GM15510 (cell line): ENCODE measurements around the gene LRBA.

Source experiments
- POLR2A ChIP-seq: IDR thresholded peaks from 3 replicates; pipeline ENCODE4 v1.6.1; 2011; ENCODE audit warnings: borderline replicate concordance; ENCODE audit not compliant: insufficient read length; ENCODE audit errors: extremely low read depth

The LRBA gene

DNA sequence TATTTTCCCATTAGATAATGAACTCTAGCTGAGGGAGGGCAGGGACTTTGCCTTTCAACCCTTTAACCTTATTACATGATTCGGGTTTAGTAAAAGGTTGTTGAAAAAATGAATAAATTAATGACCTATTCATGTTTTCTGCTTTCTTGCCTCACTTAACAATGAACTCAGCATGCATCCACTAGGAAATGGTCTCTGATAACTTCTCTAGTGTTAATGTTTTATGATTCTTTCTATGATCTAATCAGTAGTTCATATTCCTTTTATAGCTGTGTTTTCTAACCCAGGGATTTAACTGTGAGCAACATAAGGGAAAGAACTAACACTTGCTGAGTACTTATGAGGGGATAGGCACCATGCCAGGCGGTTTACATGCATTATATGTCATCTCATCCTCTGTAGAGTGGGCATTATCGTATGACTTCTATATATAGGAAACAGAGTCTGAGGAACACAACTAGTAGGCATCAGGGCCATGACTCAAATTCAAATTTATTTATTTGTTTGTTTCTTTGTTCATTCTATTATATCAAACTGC lies 669.8 kb downstream of the LRBA start:
- TF ChIP-seq POLR2A: no peak

DNA sequence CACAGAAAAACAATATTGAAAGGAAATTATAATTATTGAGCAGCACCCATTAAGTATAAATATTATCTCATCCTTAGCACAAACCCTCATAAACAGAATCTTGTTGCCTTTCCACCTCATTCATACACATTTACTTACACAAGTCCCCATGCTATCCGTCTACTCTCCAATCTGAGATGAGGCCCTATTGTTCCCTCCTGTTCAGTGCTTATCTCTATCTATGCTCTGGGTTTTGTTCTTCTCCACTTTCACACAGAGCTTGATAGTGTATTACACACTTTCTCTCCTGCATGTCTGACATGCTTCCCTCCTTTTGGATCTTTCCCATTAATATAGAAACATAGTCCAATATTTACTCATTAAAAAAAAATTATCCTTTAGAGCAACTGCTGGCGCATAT lies 671.3 kb downstream of the LRBA start:
- TF ChIP-seq POLR2A: no peak

DNA sequence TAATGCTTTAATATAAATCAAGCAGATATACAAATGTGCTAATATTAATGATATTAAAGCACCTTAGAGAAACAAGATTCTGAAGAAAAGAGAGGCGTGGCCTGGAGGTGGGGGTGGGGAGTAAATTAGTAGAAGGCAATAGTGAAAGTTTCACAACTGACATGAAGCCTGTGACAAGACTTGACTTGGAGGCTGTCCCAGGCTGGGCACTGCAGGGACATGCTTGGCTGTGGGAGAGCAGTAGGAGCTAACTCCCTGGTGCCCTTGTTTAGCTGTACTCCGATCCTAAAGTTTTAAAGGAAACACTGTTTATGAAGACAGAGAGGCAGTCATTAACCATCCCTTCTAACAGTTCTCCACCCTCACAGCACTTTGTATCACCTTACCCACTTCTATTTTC lies 672.1 kb downstream of the LRBA start:
- TF ChIP-seq POLR2A: no peak

DNA sequence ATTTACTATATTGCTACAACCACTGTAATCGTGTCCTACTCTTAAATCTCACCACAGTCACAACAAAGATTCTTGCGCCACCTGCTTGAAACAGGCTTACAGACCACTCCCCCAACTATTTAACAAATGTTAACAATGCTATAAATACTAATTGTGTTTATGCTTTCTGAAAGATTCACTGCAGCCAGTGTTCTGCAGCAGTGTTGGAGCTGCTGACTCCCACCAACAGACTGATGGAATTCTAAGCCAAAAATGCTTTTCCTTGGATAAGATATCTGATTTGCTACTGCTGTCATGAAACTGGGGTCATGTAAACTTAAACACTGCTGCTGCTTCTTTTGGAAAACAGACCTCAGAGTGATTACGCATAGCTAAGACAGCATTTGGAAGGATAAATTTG lies 677.4 kb downstream of the LRBA start:
- no peak for TF ChIP-seq POLR2A

DNA sequence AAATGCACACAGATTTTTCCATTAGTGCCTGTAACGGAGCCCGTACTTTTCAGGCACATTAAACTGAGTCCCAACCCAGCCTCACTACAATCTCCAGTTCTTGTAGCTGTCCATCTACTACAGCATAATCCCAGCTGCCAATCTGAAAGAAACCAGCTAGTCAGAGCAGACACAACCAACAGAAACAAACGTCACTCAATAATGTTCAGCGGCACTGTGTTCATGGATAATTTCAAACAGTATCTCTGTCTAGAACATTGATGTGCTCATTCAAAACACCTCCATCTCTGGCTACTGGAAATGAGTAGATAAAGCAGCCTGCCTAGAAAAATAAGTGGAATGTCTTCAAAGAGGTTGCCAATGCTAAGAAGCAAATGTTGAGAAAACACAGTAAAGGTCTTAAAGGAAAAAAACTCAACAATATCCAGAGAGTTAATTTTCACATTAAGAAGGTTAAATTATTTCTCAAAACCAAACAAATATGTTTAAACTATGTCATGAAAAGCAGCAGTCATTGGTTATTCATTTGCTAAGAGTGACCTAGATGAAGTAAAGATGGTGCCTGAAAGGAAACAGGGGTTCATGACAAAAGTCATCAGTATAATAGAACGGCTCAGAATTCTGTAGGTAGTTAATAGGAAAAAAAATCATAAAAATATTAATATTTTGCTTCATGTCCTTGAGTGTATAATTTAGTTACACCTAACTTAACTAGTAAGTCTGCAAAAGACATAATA lies 678.2 kb downstream of the LRBA start:
- TF ChIP-seq POLR2A: no peak

DNA sequence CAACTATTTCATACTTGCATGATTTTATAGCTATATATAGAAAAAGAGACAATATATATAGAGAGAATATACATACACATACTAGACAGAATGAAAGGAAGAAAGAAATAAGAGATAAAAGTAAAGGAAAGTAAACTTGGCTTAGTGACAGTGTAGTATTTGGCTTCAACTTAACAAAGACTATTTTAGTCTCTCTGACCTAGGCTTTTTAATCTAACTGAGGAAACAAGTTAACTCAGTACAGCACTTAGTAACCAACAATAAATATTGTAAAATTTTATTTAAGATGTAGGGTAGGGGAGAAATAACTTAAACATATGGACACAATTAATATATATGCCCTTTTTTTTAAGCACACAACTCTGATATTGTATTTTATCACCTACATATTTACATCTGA lies 682.1 kb downstream of the LRBA start:
- TF ChIP-seq POLR2A: no peak

DNA sequence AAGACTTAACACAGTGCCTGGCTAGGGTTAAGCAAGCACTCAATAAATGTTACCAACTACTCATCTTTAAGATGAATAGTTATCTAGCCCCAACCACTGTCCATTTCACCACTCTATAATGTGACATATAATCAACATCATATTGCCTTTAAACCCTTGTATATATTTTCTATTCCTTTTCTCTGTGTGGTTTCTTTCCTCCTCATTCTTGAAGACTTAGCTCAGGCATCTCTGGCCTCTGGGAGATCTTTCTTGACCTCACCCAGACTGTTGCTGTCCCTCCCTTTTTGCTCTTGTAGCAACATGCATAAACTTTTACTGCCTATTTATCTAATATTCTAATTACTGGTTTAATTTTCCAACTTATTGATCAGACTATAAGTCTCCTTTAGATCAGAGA lies 683.0 kb downstream of the LRBA start:
- TF ChIP-seq POLR2A: no peak

DNA sequence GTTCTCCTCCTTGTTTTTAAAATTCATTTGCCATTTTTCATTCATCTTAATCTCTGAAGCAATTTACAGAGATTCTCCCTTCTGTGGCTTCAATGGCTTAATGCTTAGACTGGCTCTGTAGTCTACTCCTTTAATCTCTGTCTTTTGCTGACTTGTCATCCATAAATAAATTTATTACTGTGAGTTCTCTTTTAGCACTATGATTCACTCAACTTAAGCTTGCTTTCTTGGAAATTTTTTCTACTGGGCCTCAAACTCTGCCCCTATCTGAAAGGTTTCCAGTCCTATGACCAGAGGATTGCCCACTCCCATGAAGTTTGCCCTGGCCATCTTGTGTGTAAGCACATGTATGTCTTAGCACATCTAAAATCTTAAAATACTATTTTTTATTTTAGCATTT lies 685.7 kb downstream of the LRBA start:
- TF ChIP-seq POLR2A: no peak

DNA sequence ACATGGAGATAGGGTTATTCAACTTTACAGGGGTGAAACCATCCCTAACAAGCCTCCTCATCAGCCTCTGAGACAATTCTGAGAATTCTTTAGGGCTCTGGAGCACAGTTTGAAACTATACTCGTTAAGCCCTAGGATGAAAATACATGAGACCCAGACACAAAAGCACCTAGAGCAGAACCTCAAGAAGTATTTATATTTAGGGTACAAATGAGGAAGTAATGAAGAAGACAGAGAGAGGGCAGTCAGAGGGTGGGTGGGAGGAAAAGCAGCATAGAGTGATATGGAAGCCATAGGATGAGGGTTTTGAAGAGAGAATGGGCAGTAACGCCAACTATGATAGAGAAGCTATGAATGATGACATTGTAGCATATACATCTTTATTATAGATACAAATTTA lies 686.6 kb downstream of the LRBA start:
- no peak for TF ChIP-seq POLR2A

DNA sequence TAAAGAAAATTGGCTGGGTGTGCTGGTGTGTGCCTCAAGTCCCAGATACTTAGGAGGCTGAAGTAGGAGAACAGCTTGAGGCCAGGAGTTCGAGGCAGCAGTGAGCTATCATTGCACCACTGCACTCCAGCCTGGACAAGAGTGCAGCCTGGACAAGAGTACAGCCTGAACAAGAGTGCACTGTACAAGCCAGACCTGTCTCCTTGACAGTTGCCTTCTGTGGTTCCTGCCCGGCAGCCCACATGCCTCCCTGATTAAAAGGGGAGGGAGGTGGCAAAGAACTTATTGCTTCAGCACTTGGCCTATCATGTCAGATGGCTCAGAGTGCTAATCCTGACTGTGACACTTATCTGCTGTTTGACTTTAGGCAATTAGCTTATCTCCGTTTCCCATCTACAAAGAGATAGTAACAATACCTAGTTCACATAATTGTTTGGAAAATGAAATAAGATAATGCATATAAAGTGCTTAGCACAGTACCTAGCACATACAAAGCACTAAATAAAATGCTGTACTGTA lies 687.8 kb downstream of the LRBA start:
- no peak for TF ChIP-seq POLR2A

DNA sequence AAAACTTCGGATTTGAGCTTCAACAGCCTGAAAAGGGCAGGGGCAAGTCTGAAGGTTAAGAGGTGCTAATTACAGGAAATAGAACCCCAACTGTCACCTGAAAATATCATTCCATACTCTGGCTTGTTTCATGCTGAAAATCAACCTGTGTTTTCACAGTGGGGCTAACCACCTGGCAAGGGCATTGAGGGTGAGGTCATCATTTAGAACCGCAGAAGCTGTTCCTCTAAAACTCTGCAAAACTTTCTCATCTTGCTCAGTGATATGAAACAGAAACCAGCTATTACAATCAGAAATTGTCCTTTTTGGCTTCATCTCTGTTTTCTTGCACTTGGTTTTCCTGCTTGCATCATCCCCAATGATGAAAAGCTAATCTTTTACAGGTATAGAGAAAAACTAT lies 689.2 kb downstream of the LRBA start:
- TF ChIP-seq POLR2A: no peak

DNA sequence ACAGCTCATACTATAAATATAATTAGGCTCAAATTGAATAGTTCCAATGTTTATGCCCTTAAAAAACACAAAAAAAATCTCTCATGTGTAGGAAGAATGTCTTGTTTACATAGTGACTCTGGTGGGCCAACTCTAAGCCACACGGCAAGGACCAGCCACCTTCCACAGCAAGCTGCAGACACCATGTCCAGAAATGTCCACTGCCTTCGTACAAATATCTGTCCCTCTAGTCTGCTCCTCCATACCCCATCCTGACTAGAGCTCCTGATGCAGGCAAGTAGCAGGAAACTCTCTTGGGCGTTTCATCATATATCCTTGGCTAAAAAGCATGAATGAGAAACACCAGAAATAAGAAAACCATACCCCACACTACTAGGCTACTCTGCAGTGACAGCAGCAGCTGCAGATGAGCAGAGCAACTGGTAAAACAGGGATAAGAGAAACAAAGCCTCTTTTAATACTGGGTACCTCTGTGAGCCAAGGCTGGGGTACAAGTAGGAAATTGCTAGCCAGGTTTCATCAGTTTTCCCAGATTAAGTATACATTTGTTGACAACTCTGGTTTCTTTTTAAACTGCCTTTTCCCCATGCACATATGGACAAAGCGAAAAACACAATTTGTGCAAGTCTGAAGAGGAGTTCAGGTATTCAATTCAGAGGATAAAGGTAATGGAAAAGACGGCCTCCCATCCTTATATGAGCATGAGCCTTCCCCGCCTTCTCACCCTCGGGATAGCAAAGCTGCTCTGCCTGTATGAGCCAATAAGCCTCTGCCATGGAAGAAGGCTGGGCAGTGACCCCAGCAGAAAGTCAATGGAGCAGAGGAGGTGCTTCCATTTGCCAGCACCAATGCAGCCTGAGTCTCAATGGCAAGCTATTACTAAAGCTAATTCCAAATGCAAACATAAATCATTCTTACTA lies 691.4 kb downstream of the LRBA start:
- TF ChIP-seq POLR2A: no peak

DNA sequence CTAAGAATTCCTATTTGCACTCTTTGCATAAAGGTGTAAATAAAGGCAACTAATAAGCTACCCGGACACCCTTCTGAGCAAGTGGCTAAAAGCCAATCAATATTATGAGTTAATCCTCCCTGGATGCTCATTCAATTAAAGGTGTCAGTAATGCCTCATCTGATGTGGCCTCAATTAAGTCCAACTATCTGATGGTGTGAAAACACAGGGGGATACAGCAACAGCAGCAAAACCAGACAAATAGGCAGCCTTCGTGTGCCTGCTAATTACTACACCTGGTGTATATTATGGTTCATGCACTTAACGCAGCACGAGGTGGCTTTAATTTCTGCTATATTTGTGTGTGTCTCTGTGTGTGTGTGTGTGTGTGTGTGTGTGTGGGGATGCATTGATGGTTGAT lies 692.4 kb downstream of the LRBA start:
- TF ChIP-seq POLR2A: no peak

DNA sequence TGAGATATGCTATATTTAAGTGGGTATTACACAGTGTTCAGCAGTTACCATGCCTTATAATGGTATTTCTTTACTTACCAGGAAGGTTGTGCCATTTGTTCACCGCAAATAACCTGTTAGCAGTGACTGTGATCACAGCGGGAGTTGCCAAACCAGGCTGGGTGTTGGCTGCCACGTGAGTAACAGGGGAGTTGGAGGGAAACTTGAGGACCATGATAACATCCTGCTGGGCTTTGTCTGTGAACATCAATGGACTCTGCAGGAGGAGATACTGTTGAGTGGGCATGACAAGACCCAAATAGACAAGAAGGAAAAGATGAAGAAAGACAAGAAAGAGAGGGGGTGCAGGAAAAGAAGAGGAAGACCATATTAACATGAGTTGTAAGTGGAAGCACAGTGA lies 694.0 kb downstream of the LRBA start:
- TF ChIP-seq POLR2A: no peak

DNA sequence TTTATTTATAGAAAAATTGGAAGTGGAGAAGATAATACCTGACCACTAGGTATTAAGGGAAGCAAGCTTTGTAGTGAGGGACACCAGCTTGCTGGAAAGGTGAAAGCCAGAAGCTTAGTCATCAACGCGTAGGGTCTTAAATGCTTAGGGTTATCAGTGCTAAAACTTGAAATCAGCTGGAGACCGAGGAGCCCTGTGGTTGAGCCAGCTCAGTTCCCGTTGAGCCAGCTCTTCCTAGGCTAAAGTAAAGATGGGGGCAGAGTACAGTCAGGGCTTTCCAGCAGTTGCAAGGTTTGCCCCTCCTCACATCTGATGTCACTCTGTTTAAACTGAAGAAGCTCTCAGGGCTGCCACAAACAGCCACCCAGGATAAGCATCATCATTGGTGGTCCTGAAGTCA lies 696.1 kb downstream of the LRBA start:
- TF ChIP-seq POLR2A: no peak
